GM12891 (cell line): ENCODE results near the gene COP1.

ENCODE experiments used
- DNase-seq: peaks from one replicate; pipeline ENCODE4 v3.0.0; 2011; ENCODE audit warnings: low spot score; ENCODE audit not compliant: insufficient read length
- FAIRE-seq: peaks from 2 replicates; lab custom pipeline; 2011; peaks lifted over from hg19 to GRCh38; lab: Jason Lieb, UNC
- PAX5 ChIP-seq: IDR thresholded peaks from 2 replicates; pipeline ENCODE4 v1.6.1; 2011; ENCODE audit warnings: low read length, moderate library complexity, mild to moderate bottlenecking; ENCODE audit not compliant: insufficient read depth, severe bottlenecking
- POLR2A ChIP-seq: IDR thresholded peaks from 2 replicates; pipeline ENCODE4 v1.6.1; 2011; ENCODE audit warnings: low read depth, low read length, control low read depth
- POLR2AphosphoS5 ChIP-seq: IDR thresholded peaks from 2 replicates; pipeline ENCODE4 v1.6.1; 2011; ENCODE audit warnings: low read depth, low read length, control low read depth
- POU2F2 ChIP-seq: IDR thresholded peaks from 2 replicates; pipeline ENCODE4 v1.6.1; 2011; ENCODE audit warnings: low read depth, mild to moderate bottlenecking, control low read depth, low read length, moderate library complexity
- SPI1 ChIP-seq: IDR thresholded peaks from 2 replicates; pipeline ENCODE4 v1.6.1; 2011; ENCODE audit warnings: low read depth, low read length, control low read depth
- TAF1 ChIP-seq: IDR thresholded peaks from 2 replicates; pipeline ENCODE4 v1.6.1; 2011; ENCODE audit warnings: low read depth, low read length, control low read depth

The COP1 gene

GRCh38 chr1:175936736-175937135 lies 270.4 kb downstream of the COP1 start:
- FAIRE-seq (no peak), DNase-seq (no peak)
- TF ChIP-seq TAF1 (no peak), POLR2AphosphoS5 (no peak), PAX5 (no peak), SPI1 (no peak), POU2F2 (no peak), POLR2A (no peak)

DNA sequence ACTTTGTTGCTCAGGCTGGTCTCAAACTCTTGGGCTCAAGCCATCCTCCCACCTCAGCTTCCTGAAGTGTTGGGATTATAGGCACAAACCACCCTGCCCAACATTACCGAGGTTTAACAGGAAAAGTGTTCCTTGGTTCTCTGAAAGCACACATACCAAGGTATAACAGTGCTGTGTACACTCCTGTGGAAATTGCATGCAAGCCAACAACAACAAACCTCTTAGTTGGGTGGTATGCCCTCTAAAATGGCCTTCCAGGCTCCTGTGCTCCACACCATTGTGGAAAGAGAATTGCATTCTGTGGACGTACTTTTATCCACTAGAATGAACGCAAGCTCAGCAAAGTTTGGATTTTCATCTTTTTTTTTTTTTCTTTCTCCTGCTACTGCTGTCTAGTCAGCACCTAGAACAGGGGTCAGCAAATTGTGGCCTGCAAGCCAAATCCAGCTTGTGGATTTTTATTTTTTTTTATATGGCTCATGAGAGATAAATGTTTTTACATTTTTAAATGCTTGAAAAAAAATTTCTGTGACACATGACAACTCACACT lies 271.4 kb downstream of the COP1 start:
- TF ChIP-seq SPI1, result no peak
- TF ChIP-seq POLR2A, result no peak
- no peak for TF ChIP-seq POLR2AphosphoS5
- no peak for TF ChIP-seq PAX5
- no peak for TF ChIP-seq TAF1
- no peak for TF ChIP-seq POU2F2
- FAIRE-seq, result no peak

DNA sequence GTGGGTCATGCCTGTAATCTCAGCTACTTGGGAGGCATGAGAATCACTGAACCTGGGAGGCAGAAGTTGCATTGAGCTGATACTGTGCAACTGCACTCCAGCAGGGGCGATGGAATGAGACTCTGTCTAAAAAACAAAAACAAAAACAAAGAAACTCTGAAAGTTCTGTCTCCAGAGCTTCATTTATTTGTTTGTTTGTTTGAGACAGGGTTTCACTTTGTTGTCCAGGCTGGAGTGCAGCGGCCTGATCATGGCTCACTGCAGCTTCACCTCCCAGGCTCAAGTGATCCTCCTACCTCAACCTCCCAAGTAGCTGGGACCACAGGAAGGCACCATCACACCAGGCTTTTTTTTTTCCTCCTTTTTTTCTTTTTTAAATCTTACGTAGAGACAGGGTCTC lies 271.9 kb downstream of the COP1 start:
- FAIRE-seq (no peak), DNase-seq (no peak)
- TF ChIP-seq TAF1 (no peak), POLR2AphosphoS5 (no peak), POLR2A (no peak), PAX5 (no peak), SPI1 (no peak), POU2F2 (no peak)

More for the DNA sequence above, 271.4 kb downstream of the COP1 start:
- no peak for DNase-seq

DNA sequence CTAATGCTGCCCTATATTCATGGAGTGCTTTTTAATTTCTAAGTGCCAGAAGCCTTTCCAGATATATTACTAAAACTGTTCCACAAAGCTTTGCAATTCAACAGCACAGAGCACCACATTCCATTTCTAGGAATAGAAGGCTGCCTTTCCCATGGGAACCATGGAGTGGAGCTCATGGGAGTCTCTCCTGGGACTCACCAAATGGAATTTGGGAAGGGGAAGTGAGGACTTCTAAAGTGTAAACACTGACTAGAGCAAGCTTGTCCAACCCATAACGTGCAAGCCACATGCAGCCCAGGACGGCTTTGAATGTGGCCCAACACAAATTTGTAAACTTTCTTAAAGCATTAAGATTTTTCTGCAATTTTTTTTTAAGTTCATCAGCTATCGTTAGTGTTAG lies 273.3 kb downstream of the COP1 start:
- DNase-seq (no peak), FAIRE-seq (no peak)
- TF ChIP-seq POLR2AphosphoS5 (no peak), PAX5 (no peak), POLR2A (no peak), TAF1 (no peak), POU2F2 (no peak), SPI1 (no peak)

- TF ChIP-seq SPI1, result no peak
- TF ChIP-seq TAF1, result no peak
- TF ChIP-seq PAX5, result no peak
- no peak for TF ChIP-seq POU2F2
- TF ChIP-seq POLR2AphosphoS5, result no peak
- TF ChIP-seq POLR2A, result no peak
- DNase-seq (no peak), FAIRE-seq (no peak)
Measured at GRCh38 chr1:175927944-175928343, 279.1 kb downstream of the COP1 start.

DNA sequence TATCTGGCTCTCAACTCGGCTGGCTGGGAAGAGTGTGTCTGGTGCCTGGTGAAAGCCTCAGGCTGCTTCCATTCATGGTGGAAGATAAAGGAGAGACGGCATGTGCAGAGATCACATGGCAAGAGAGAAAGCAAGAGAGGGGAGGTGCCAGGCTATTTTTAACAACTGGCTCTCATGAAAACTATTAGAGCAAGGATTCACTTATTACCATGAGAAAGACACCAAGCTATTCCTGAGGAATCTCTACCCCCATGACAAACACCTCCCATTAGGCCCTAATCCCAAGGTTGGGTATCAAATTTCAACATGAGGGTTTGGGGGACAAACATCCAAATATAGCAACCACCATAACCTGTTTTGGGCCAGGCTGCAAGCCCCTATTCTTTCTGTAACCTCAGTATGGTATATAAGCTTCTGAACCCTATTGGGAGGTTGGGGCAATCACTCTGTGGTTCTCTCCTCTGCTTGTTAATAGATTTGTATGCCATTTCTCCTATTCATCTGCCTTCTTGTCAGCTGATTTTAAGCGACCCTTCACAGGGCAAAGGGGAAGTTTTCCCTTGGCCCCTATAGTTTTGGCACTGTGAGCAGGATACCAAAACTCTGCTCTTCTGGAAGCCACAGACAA lies 284.7 kb downstream of the COP1 start:
- FAIRE-seq (no peak), DNase-seq (no peak)
- TF ChIP-seq POU2F2, result no peak

DNA sequence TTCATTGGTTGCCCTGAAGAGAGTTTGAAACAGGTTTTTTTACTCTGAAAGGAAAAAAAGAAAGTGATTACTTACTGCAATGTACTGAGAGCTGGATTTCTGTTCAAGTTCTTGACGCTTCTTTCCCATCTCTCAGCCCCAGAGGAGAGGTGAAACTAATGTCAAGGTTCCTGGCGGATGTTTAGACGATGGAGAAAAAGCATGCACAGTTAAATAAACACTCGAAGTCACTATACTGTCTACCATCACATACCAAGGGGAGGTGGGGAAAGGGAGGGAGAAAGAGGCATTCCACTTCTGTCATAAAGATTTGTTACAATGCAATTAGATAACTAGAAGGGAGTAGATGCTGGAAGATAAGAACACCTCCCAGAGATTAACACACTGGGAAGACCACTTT lies 286.7 kb downstream of the COP1 start:
- no peak for DNase-seq
- FAIRE-seq, result no peak
- TF ChIP-seq SPI1 (no peak), TAF1 (no peak), POLR2A (no peak), POU2F2 (no peak), POLR2AphosphoS5 (no peak), PAX5 (no peak)

GRCh38 chr1:175919001-175919400 lies 288.1 kb downstream of the COP1 start:
- DNase-seq (no peak), FAIRE-seq (no peak)
- no peak for TF ChIP-seq POU2F2
- TF ChIP-seq TAF1, result no peak
- no peak for TF ChIP-seq POLR2A
- TF ChIP-seq SPI1, result no peak
- TF ChIP-seq POLR2AphosphoS5, result no peak
- no peak for TF ChIP-seq PAX5

DNA sequence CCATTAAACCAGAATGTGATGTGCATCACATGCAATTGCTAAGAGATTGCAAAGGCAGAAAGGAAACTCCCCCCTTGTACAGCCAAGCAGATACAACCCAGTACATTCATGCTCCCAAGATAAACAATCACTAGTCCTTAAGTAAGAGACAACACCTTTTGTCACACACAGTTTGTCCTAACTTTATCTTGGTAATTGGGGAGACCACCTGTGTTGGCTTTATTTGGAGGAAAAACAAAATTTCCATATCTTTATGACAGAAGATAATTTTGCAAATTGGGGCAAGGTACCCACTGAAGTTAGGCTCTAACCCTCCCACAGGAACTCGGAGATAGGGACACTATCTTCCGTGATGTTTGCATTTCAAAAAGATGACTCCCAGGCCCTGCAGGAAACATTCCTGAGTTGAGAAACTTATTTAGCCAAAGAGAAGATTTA lies 288.7 kb downstream of the COP1 start:
- DNase-seq (no peak), FAIRE-seq (no peak)
- TF ChIP-seq POLR2AphosphoS5 (no peak), SPI1 (no peak), PAX5 (no peak), TAF1 (no peak), POU2F2 (no peak), POLR2A (no peak)

- no peak for DNase-seq
- TF ChIP-seq SPI1, result no peak
- FAIRE-seq, result no peak
Measured at GRCh38 chr1:175914115-175914514, 293.0 kb downstream of the COP1 start.

- no peak for FAIRE-seq
- DNase-seq, result no peak
- TF ChIP-seq SPI1 (no peak), POLR2AphosphoS5 (no peak), TAF1 (no peak), POLR2A (no peak), POU2F2 (no peak), PAX5 (no peak)
Measured at GRCh38 chr1:175911138-175911537, 295.9 kb downstream of the COP1 start.

DNA sequence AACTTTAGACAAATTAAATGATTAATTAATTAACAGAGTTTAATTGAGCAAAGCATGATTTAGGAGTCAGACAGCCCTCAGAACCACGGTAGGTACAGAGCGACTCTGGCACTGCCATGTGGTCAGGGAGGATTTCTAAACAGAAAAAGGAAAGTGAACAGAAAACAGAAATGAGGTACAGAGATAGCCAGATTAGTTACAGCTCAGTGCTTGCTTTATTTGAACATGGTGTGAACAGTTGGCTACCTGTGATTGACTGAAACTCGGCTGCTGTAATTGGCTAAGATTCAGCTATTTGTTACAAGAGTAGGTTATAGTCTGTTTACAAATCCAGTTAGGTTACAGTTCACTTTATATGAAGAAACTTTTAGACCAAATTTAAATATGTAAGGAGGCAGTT lies 300.7 kb downstream of the COP1 start:
- FAIRE-seq (no peak), DNase-seq (no peak)
- TF ChIP-seq TAF1 (no peak), SPI1 (no peak)
